ENCODE measurements around the gene NENF. TPM values are rescaled to one million over a fixed set of nuclear protein-coding genes. Genes with fewer than 3 reads are reported as not detected.

Gene NENF
- total RNA-seq, 2 experiments from 2014 or later = 27.7 to 35.4 TPM

- no peak overlapping the region for H3K27ac Mint-ChIP-seq
- no peaks in the 10 kb centered on the region for H3K27me3 Mint-ChIP-seq
- H3K9me3 Mint-ChIP-seq = no peaks in the 10 kb centered on the region
- peak; percentile 41 for ATAC-seq
- ChIA-PET CTCF (interaction anchor here (0.6 to 8.3 kb wide), 64 partner anchors 9 to 781 kb away, joined by 3 to 134 read pairs (median 5); partner anchors contain the start of genes ATF3, DTL, NENF and NSL1), POLR2A (interaction anchor here (0.9 to 1.0 kb wide), 2 partner anchors 19 to 422 kb away, joined by 3 to 4 read pairs; partner anchors contain the start of genes DTL and INTS7)
- H3K4me3 Mint-ChIP-seq = no peak overlapping the region
- DNase-seq = peak; percentile 83
- H3K4me1 Mint-ChIP-seq (ENCODE audit: low read depth) = peaks cover 4% of the 10 kb centered on the region
- TF ChIP-seq, protein P1, sequence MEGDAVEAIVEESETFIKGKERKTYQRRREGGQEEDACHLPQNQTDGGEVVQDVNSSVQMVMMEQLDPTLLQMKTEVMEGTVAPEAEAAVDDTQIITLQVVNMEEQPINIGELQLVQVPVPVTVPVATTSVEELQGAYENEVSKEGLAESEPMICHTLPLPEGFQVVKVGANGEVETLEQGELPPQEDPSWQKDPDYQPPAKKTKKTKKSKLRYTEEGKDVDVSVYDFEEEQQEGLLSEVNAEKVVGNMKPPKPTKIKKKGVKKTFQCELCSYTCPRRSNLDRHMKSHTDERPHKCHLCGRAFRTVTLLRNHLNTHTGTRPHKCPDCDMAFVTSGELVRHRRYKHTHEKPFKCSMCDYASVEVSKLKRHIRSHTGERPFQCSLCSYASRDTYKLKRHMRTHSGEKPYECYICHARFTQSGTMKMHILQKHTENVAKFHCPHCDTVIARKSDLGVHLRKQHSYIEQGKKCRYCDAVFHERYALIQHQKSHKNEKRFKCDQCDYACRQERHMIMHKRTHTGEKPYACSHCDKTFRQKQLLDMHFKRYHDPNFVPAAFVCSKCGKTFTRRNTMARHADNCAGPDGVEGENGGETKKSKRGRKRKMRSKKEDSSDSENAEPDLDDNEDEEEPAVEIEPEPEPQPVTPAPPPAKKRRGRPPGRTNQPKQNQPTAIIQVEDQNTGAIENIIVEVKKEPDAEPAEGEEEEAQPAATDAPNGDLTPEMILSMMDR (IDR thresholded peaks at IDR 0.05) = peak; percentile 74
- H3K36me3 Mint-ChIP-seq (ENCODE audit: low read depth) = no peaks in the 10 kb centered on the region
- intact Hi-C loops (cut with micrococcal nuclease) = loop anchor here (5.0 to 10.0 kb wide), 3 partner anchors 91 to 776 kb away; no protein-coding TSS in a partner anchor
These were observed 25.1 kb downstream of the NENF start for GRCh38 chr1:212457740-212458338.

GRCh38 chr1:212458817-212459216 is 26.1 kb downstream of the NENF start:
- POLR2A ChIA-PET = no interaction called here

GRCh38 chr1:212459656-212460055 is 26.9 kb downstream of the NENF start:
- H3K9me3 Mint-ChIP-seq = no peaks in the 10 kb centered on the region
- H3K27ac Mint-ChIP-seq = no peak overlapping the region
- no peaks in the 10 kb centered on the region for H3K27me3 Mint-ChIP-seq
- peaks cover 4% of the 10 kb centered on the region for H3K4me1 Mint-ChIP-seq (ENCODE audit: low read depth)
- H3K4me3 Mint-ChIP-seq = no peak overlapping the region
- no peaks in the 10 kb centered on the region for H3K36me3 Mint-ChIP-seq (ENCODE audit: low read depth)
- intact Hi-C loops (cut with micrococcal nuclease) = loop anchor here (5.0 to 10.0 kb wide), 3 partner anchors 92 to 777 kb away; no protein-coding TSS in a partner anchor
- CTCF ChIA-PET = interaction anchor here (4.3 to 7.1 kb wide), 3 partner anchors 17 to 322 kb away, joined by 21 to 55 read pairs (median 32); no protein-coding TSS in a partner anchor
- POLR2A ChIA-PET = no interaction called here
- ATAC-seq (no peak), DNase-seq (no peak)
- TF ChIP-seq, protein P1 (IDR thresholded peaks at IDR 0.05) = no peak

More at GRCh38 chr1:212458817-212459216, 26.1 kb downstream of the NENF start:
- H3K4me3 Mint-ChIP-seq = no peak overlapping the region
- peak; percentile 51 for DNase-seq
- H3K9me3 Mint-ChIP-seq = no peaks in the 10 kb centered on the region
- CTCF ChIA-PET = interaction anchor here (0.9 to 7.9 kb wide), 15 partner anchors 8 to 778 kb away, joined by 3 to 134 read pairs (median 32); no protein-coding TSS in a partner anchor
- peak; percentile 68 for ATAC-seq
- no peak overlapping the region for H3K27ac Mint-ChIP-seq
- intact Hi-C loops (cut with micrococcal nuclease) = loop anchor here (5.0 to 10.0 kb wide), 3 partner anchors 92 to 777 kb away; no protein-coding TSS in a partner anchor
- TF ChIP-seq, protein P1 (IDR thresholded peaks at IDR 0.05) = no peak
- no peaks in the 10 kb centered on the region for H3K36me3 Mint-ChIP-seq (ENCODE audit: low read depth)
- peaks cover 4% of the 10 kb centered on the region for H3K4me1 Mint-ChIP-seq (ENCODE audit: low read depth)
- H3K27me3 Mint-ChIP-seq = no peaks in the 10 kb centered on the region

GRCh38 chr1:212460376-212460775 is 27.7 kb downstream of the NENF start:
- ChIA-PET CTCF (no interaction called here), POLR2A (no interaction called here)
- intact Hi-C loops (cut with micrococcal nuclease) = no loop called here
- Mint-ChIP-seq H3K9me3 (no peaks in the 10 kb centered on the region), H3K36me3 (ENCODE audit: low read depth) (no peaks in the 10 kb centered on the region), H3K4me1 (ENCODE audit: low read depth) (peaks cover 4% of the 10 kb centered on the region), H3K27ac (no peak overlapping the region), H3K27me3 (no peaks in the 10 kb centered on the region), H3K4me3 (no peak overlapping the region)
- DNase-seq = no peak
- ATAC-seq = no peak
- TF ChIP-seq, protein P1 (IDR thresholded peaks at IDR 0.05) = no peak
